DOHH2 (cell line): ENCODE data around the gene APOA5.

Experiments
- H3F3A ChIP-seq: fragments of 200-600 bp; sonication (generic), shearing (Covaris generic); 2 replicates; pipeline ENCODE4 v1.6.0; 2016; ENCODE audit warnings: antibody characterized with exemption, mild to moderate bottlenecking; ENCODE audit not compliant: control insufficient read depth, insufficient read depth
- H3K27ac ChIP-seq: fragments of 200-600 bp; sonication (generic); 2 replicates; pipeline ENCODE4 v1.5.1; 2014; ENCODE audit warnings: low read depth, mild to moderate bottlenecking, low read length, moderate library complexity
- H3K27me3 ChIP-seq: fragments of 200-600 bp; sonication (generic); 2 replicates; pipeline ENCODE4 v1.6.1; 2014; ENCODE audit warnings: mild to moderate bottlenecking, low read length, mixed read lengths; ENCODE audit not compliant: control insufficient read depth
- H3K36me3 ChIP-seq: fragments of 200-600 bp; sonication (generic); 2 replicates; pipeline ENCODE4 v1.6.1; 2014; ENCODE audit warnings: mild to moderate bottlenecking, low read length, moderate library complexity, mixed read lengths; ENCODE audit not compliant: control insufficient read depth
- H3K4me1 ChIP-seq: fragments of 200-600 bp; sonication (generic); 2 replicates; pipeline ENCODE4 v1.6.1; 2014; ENCODE audit warnings: mild to moderate bottlenecking, low read length, mixed read lengths; ENCODE audit not compliant: control insufficient read depth
- H3K4me2 ChIP-seq: fragments of 200-600 bp; sonication (generic); 2 replicates; pipeline ENCODE4 v1.6.0; 2014; ENCODE audit warnings: mild to moderate bottlenecking, low read length, moderate library complexity
- H3K4me3 ChIP-seq: fragments of 200-600 bp; sonication (generic); 2 replicates; pipeline ENCODE4 v1.5.1; 2014; ENCODE audit warnings: mild to moderate bottlenecking, low read length, mixed read lengths
- H3K79me2 ChIP-seq: fragments of 200-600 bp; sonication (generic); 2 replicates; pipeline ENCODE4 v1.6.1; 2014; ENCODE audit warnings: mild to moderate bottlenecking, low read length, mixed read lengths; ENCODE audit not compliant: control insufficient read depth
- H3K9me2 ChIP-seq: fragments of 200-600 bp; sonication (generic); replicated peaks from 2 replicates; pipeline ENCODE4 v1.6.1; 2014; ENCODE audit warnings: mild to moderate bottlenecking, low read length, mixed read lengths; ENCODE audit not compliant: control insufficient read depth
- H3K9me3 ChIP-seq: fragments of 200-600 bp; sonication (generic); 2 replicates; pipeline ENCODE4 v1.6.1; 2014; ENCODE audit warnings: antibody characterized with exemption, low read length, mixed read lengths; ENCODE audit not compliant: control insufficient read depth, insufficient read depth
- H4K20me1 ChIP-seq: fragments of 200-600 bp; sonication (generic); 2 replicates; pipeline ENCODE4 v1.6.0; 2014; ENCODE audit warnings: low read depth, mild to moderate bottlenecking, antibody characterized with exemption, low read length, moderate library complexity; ENCODE audit not compliant: control insufficient read depth, insufficient read depth
- CTCF ChIP-seq: fragments of 200-600 bp; sonication (generic); IDR thresholded peaks from one replicate; pipeline ENCODE4 v1.5.1; 2014; ENCODE audit warnings: antibody characterized with exemption, mild to moderate bottlenecking, low read depth, low read length; ENCODE audit not compliant: poor library complexity, severe bottlenecking
- EZH2phosphoT487 ChIP-seq: fragments of 200-600 bp; sonication (generic); IDR thresholded peaks from 2 replicates; pipeline ENCODE4 v1.6.1; 2017; ENCODE audit warnings: borderline replicate concordance, mild to moderate bottlenecking, antibody characterized with exemption, low read length, moderate library complexity, mixed read lengths

The APOA5 gene

GRCh38 chr11:116778556-116778955 lies 13.1 kb downstream of the APOA5 start:
- H3K4me1 ChIP-seq: peaks cover 13% of the 10 kb centered on the region
- H3F3A ChIP-seq: peaks cover 15% of the 10 kb centered on the region; the same call in 1 of the 2 replicates
- no peak overlapping the region for H3K4me3 ChIP-seq
- H3K27ac ChIP-seq: no peak overlapping the region
- H3K4me2 ChIP-seq: no peak overlapping the region
- TF ChIP-seq EZH2phosphoT487: no peak
- TF ChIP-seq CTCF: no peak
- no peaks in the 10 kb centered on the region for H3K27me3 ChIP-seq
- no peaks in the 10 kb centered on the region for H3K9me3 ChIP-seq
- no peaks in the 10 kb centered on the region for H3K79me2 ChIP-seq
- H3K36me3 ChIP-seq: peaks cover 75% of the 10 kb centered on the region
- no peaks in the 10 kb centered on the region for H4K20me1 ChIP-seq
- H3K9me2 ChIP-seq: no peaks in the 10 kb centered on the region

- no peak overlapping the region for H3K4me3 ChIP-seq
- H3K9me3 ChIP-seq: no peaks in the 10 kb centered on the region
- no peak overlapping the region for H3K4me2 ChIP-seq
- peaks cover 7% of the 10 kb centered on the region for H3K79me2 ChIP-seq
- no peaks in the 10 kb centered on the region for H3K9me2 ChIP-seq
- no peaks in the 10 kb centered on the region for H3K27me3 ChIP-seq
- no peak for TF ChIP-seq CTCF
- peaks cover 64% of the 10 kb centered on the region for H3K36me3 ChIP-seq
- peaks cover 16% of the 10 kb centered on the region for H3K4me1 ChIP-seq
- no peak overlapping the region for H3K27ac ChIP-seq
- H3F3A ChIP-seq: peaks cover 16% of the 10 kb centered on the region; the same call in 1 of the 2 replicates
- H4K20me1 ChIP-seq: no peaks in the 10 kb centered on the region
Observed at GRCh38 chr11:116777056-116777455, 14.6 kb downstream of the APOA5 start.

GRCh38 chr11:116776522-116776984 lies 15.1 kb downstream of the APOA5 start:
- no peaks in the 10 kb centered on the region for H3K9me2 ChIP-seq
- H3K4me1 ChIP-seq: peaks cover 19% of the 10 kb centered on the region
- no peak overlapping the region for H3K27ac ChIP-seq
- no peak for TF ChIP-seq CTCF
- no peak for TF ChIP-seq EZH2phosphoT487
- no peak overlapping the region for H3K4me3 ChIP-seq
- no peak overlapping the region for H3K4me2 ChIP-seq
- H3K79me2 ChIP-seq: peaks cover 12% of the 10 kb centered on the region
- peaks cover 16% of the 10 kb centered on the region; the same call in 1 of the 2 replicates for H3F3A ChIP-seq
- H3K27me3 ChIP-seq: no peaks in the 10 kb centered on the region
- peaks cover 61% of the 10 kb centered on the region for H3K36me3 ChIP-seq
- H4K20me1 ChIP-seq: no peaks in the 10 kb centered on the region
- no peaks in the 10 kb centered on the region for H3K9me3 ChIP-seq
